ENCODE results near the gene TMEM131. TPM values are rescaled to one million over a fixed set of nuclear protein-coding genes. Genes with fewer than 3 reads are reported as not detected.

TMEM131 gene
- total RNA-seq, 1 experiment from 2014 or later: 29.2 TPM

DNA sequence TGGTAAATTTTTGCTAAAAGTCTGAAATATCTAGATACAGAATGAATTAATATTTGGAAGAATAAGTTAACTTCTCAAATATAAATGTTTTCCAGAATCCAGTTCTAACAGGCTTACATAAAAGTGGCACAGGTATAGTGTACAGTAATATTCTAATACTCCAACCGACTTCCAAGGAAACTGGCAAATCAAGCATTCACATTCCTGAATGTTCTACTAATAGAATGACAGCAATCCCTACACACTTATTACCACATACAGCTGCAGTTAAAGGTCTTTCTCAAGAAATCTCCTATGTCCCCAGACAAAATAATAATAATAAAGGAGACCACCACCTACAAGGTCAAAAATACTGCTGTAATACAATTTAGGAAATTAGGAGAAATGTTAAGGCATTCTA is 31.9 kb downstream of the TMEM131 start:
- TF ChIP-seq, protein P1, sequence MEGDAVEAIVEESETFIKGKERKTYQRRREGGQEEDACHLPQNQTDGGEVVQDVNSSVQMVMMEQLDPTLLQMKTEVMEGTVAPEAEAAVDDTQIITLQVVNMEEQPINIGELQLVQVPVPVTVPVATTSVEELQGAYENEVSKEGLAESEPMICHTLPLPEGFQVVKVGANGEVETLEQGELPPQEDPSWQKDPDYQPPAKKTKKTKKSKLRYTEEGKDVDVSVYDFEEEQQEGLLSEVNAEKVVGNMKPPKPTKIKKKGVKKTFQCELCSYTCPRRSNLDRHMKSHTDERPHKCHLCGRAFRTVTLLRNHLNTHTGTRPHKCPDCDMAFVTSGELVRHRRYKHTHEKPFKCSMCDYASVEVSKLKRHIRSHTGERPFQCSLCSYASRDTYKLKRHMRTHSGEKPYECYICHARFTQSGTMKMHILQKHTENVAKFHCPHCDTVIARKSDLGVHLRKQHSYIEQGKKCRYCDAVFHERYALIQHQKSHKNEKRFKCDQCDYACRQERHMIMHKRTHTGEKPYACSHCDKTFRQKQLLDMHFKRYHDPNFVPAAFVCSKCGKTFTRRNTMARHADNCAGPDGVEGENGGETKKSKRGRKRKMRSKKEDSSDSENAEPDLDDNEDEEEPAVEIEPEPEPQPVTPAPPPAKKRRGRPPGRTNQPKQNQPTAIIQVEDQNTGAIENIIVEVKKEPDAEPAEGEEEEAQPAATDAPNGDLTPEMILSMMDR (IDR thresholded peaks at IDR 0.05; ENCODE audit: unreplicated experiment): no peak
- no peak overlapping the region for H3K4me3 Mint-ChIP-seq (ENCODE audit: low read depth, unreplicated experiment)
- CTCF ChIA-PET: interaction anchor here (0.6 kb wide), 1 partner anchor 9 kb away, joined by 4 read pairs; no protein-coding TSS in a partner anchor
- no peaks in the 10 kb centered on the region for H3K9me3 Mint-ChIP-seq (ENCODE audit: low read depth, unreplicated experiment)
- H3K27me3 Mint-ChIP-seq (ENCODE audit: unreplicated experiment): no peaks in the 10 kb centered on the region
- no peaks in the 10 kb centered on the region for H3K36me3 Mint-ChIP-seq (ENCODE audit: insufficient read depth, unreplicated experiment)
- intact Hi-C loops (cut with micrococcal nuclease; ENCODE audit: unreplicated experiment): no loop called here
- no peak for DNase-seq
- no TSS peak for BruUV-seq (replicated peaks)
- peaks cover 19% of the 10 kb centered on the region for H3K4me1 Mint-ChIP-seq (ENCODE audit: low read depth, unreplicated experiment)
- no peak overlapping the region for H3K27ac Mint-ChIP-seq (ENCODE audit: unreplicated experiment)

- intact Hi-C loops (cut with micrococcal nuclease; ENCODE audit: unreplicated experiment): no loop called here
- CTCF ChIA-PET: no interaction called here
- no TSS peak for BruUV-seq (replicated peaks)
- TF ChIP-seq, protein P1 (IDR thresholded peaks at IDR 0.05; ENCODE audit: unreplicated experiment): no peak
- no peaks in the 10 kb centered on the region for H3K36me3 Mint-ChIP-seq (ENCODE audit: insufficient read depth, unreplicated experiment)
- peaks cover 18% of the 10 kb centered on the region for H3K4me1 Mint-ChIP-seq (ENCODE audit: low read depth, unreplicated experiment)
- H3K27ac Mint-ChIP-seq (ENCODE audit: unreplicated experiment): no peak overlapping the region
- H3K9me3 Mint-ChIP-seq (ENCODE audit: low read depth, unreplicated experiment): no peaks in the 10 kb centered on the region
- DNase-seq: no peak
- H3K4me3 Mint-ChIP-seq (ENCODE audit: low read depth, unreplicated experiment): no peak overlapping the region
- H3K27me3 Mint-ChIP-seq (ENCODE audit: unreplicated experiment): no peaks in the 10 kb centered on the region
These were observed 32.7 kb downstream of the TMEM131 start for GRCh38 chr2:97963079-97963406.

GRCh38 chr2:97961534-97961933 is 34.2 kb downstream of the TMEM131 start:
- no peak for DNase-seq
- Mint-ChIP-seq H3K36me3 (ENCODE audit: insufficient read depth, unreplicated experiment) (no peaks in the 10 kb centered on the region), H3K9me3 (ENCODE audit: low read depth, unreplicated experiment) (no peaks in the 10 kb centered on the region), H3K4me1 (ENCODE audit: low read depth, unreplicated experiment) (peaks cover 3% of the 10 kb centered on the region), H3K4me3 (ENCODE audit: low read depth, unreplicated experiment) (no peak overlapping the region), H3K27me3 (ENCODE audit: unreplicated experiment) (no peaks in the 10 kb centered on the region), H3K27ac (ENCODE audit: unreplicated experiment) (no peak overlapping the region)
- CTCF ChIA-PET: no interaction called here
- intact Hi-C loops (cut with micrococcal nuclease; ENCODE audit: unreplicated experiment): no loop called here
- TF ChIP-seq, protein P1 (IDR thresholded peaks at IDR 0.05; ENCODE audit: unreplicated experiment): no peak
- no TSS peak for BruUV-seq (replicated peaks)

DNA sequence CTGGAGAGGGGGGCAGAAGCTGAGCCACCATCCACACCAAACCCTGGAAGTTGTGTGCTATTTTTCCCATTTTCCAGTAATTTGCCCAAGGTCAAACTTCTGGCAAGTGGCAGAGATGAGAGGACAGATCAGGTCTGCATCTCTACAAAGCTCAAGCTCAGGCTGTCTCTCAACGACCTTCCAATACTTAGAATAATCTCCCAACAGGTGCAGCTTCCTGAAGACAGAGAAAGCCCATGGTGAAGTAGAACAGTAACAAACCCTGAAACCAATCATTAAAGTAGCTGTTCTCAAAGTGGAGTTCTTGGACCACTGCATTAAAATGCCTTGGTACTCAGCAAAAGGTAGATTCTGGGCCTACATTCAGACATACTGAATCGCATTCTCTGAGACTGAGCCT is 37.6 kb downstream of the TMEM131 start:
- CTCF ChIA-PET: no interaction called here
- Mint-ChIP-seq H3K4me3 (ENCODE audit: low read depth, unreplicated experiment) (no peak overlapping the region), H3K27ac (ENCODE audit: unreplicated experiment) (no peak overlapping the region), H3K27me3 (ENCODE audit: unreplicated experiment) (no peaks in the 10 kb centered on the region), H3K4me1 (ENCODE audit: low read depth, unreplicated experiment) (no peaks in the 10 kb centered on the region), H3K36me3 (ENCODE audit: insufficient read depth, unreplicated experiment) (no peaks in the 10 kb centered on the region), H3K9me3 (ENCODE audit: low read depth, unreplicated experiment) (no peaks in the 10 kb centered on the region)
- intact Hi-C loops (cut with micrococcal nuclease; ENCODE audit: unreplicated experiment): no loop called here
- DNase-seq: no peak
- no TSS peak for BruUV-seq (replicated peaks)
- TF ChIP-seq, protein P1 (IDR thresholded peaks at IDR 0.05; ENCODE audit: unreplicated experiment): no peak
